Fibroblast of the aortic adventitia (primary cell): ENCODE results near the gene USP47. TPM values are rescaled to one million over a fixed set of nuclear protein-coding genes. Genes with fewer than 3 reads are reported as not detected.
A peak's percentile ranks its signal among the peaks of the same experiment; 100 is the strongest.

Experiments used
- DNase-seq: peaks from one replicate; pipeline ENCODE4 v3.0.0-alpha.2; 2010; ENCODE audit warnings: low read depth
- H3K4me3 ChIP-seq: 2 replicates; pipeline ENCODE4 v1.5.1; 2011; ENCODE audit warnings: low read depth, mild to moderate bottlenecking, control low read depth, low read length, moderate library complexity
- total RNA-seq: library from RNA; depleted of rRNA; stranded (reverse); fragments of >200 nt; gene quantifications from 2 replicates; pipeline ENCODE4 v1.2.3, GENCODE V29; 2012; ENCODE audit warnings: low replicate concordance
- TF ChIP-seq, protein P1 (sequence below): IDR thresholded peaks from 2 replicates; pipeline ENCODE4 v1.5.1; 2011; ENCODE audit warnings: mild to moderate bottlenecking, low read length, control low read depth, inconsistent platforms; ENCODE audit not compliant: insufficient read depth

The USP47 gene
- total RNA-seq, 1 donor: 59.8 TPM

DNA sequence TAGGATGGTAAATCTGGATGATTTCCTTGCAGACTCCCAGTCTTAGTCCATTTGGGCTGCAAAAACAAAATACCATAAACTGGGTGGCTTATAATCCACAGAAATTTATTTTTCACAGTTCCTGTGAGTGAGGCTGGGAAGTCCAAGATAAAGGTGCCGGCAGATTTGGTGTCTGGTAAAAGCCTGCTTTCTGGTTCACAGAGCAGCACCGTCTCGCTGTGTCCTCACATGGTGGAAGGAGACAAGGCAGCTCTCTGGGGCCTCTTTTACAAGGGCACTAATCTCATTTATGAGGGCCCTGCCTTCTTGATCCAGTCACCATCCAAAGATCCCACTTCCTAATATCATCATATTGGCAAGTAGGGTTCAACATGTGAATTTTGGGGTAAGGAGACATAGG, 8.9 kb downstream of the USP47 start:
- no peak for DNase-seq
- TF ChIP-seq, protein P1, sequence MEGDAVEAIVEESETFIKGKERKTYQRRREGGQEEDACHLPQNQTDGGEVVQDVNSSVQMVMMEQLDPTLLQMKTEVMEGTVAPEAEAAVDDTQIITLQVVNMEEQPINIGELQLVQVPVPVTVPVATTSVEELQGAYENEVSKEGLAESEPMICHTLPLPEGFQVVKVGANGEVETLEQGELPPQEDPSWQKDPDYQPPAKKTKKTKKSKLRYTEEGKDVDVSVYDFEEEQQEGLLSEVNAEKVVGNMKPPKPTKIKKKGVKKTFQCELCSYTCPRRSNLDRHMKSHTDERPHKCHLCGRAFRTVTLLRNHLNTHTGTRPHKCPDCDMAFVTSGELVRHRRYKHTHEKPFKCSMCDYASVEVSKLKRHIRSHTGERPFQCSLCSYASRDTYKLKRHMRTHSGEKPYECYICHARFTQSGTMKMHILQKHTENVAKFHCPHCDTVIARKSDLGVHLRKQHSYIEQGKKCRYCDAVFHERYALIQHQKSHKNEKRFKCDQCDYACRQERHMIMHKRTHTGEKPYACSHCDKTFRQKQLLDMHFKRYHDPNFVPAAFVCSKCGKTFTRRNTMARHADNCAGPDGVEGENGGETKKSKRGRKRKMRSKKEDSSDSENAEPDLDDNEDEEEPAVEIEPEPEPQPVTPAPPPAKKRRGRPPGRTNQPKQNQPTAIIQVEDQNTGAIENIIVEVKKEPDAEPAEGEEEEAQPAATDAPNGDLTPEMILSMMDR: no peak
- H3K4me3 ChIP-seq: no peak overlapping the region

DNA sequence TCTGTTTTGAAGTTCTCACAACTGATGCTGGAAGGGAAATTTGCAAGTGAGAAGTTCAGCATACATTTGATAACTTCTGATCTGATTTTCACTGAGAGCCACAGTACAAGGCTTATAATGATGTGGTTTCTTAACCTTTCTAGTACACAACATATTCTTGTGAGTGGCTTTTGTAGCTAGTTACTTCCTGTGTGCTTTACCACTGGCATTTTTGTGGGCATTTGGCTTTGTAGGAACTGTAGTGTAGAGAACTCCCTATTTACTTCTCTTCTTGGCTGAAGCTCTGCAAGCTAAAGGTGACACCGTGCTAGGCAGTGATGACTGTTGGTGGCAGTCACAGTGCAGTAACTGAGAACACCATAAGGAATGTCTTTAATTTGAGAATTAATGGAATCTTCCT, 14.9 kb downstream of the USP47 start:
- no peak overlapping the region for H3K4me3 ChIP-seq
- DNase-seq: no peak
- TF ChIP-seq, protein P1: no peak

DNA sequence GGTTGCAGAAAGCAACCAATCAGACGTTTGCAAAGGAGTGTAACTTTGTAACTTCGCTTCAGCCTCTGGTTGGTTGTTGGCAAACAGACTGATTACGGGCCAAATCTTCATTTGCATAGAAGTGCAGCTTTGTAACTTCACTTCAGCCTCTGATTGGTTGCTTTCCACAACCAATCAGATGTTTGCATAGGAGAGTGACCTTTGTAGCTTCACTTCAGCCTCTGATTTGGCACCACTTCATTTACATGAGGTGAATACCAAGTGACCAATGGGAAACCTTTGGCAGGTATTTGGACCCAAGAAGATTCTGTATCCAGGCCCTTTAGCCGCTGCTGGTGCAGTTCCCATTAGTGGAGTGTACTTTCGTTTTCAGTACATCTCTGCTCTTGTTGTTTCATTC, 16.0 kb downstream of the USP47 start:
- TF ChIP-seq, protein P1: no peak
- no peak for DNase-seq
- no peak overlapping the region for H3K4me3 ChIP-seq

DNA sequence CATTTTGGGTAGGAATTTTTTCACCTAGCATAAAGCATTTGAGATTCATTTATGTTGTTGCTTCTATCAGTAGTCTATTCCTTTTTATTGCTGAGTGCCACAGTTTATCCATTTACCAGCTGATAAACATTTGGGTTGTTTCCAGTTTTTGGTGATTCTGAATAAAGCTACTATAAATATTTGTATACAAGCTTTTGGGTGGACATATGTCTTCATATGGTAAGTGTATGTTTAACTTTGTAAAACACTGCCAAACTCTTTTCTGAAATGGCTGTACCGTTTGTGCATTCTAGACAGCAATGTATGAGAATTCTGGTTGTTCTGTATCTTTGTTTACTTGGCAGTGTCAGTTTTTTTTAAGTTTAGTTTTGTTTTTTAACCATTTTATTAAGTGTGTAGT, 16.9 kb downstream of the USP47 start:
- TF ChIP-seq, protein P1: no peak

DNA sequence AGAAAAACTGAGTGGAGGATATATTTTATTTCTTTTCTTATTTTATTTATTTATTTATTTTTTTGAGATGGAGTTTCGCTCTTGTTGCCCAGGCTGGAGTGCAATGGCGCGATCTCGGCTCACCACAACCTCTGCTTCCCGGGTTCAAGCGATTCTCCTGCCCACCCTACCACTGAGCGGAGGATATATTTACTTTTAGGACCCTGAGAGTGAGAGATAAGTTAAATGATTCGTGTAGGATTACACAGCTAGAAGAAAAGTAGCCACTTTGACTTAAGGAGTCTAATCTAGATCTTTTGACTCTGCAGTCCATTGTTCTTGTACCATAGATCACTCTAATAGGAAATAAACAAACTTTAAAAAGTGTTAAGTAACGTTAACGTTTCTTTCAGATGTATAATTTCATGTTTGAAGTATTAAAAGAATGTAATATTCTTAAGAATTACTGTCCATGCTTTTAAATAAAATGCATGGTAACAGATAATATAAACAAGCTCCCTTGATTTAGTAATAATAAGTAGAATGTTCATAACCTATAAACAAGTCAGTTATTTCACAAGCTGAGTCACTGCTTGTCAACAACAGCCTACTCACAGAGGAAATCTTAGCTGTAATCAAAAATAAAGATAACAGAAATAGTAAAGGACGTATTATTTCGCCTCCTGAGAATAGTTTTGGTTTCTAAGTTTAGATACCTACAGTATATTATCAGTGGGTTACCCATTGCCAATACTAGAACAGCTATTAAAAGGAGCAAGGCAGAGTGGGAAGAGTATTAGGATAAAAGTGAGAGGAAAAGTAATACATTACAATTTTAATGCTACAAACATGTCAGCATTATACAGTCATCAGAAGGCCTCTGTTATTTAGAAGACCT, 18.6 kb downstream of the USP47 start:
- TF ChIP-seq, protein P1: no peak
- DNase-seq: peak; percentile 41
- no peak overlapping the region for H3K4me3 ChIP-seq

More for the DNA sequence above, 16.9 kb downstream of the USP47 start:
- no peak overlapping the region for H3K4me3 ChIP-seq
- no peak for DNase-seq

DNA sequence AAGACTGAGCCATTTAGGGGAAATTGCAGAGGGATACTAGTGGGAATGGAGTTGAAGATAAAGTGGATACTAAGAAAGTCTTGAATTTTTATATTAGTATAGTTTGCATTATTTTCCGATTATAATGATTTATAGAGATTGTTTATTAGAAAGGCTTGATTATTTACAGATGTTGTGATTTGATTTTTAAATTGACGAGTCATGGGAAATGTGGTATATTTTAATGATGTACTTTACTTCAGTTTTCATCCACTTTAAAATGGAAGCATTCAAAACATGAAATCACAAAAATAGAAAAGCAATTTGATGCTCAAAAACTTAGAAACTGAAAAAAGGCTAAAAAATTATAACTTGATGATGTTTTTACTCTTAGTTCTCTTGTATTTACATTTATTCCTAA, 21.2 kb downstream of the USP47 start:
- TF ChIP-seq, protein P1: no peak
- no peak for DNase-seq
- H3K4me3 ChIP-seq: no peak overlapping the region
